Peyer's patch (tissue), 4 donors: ENCODE measurements around the gene CCDC197.

ENCODE experiments used
- POLR2A ChIP-seq, 2 donors: fragments of 450-650 bp; IDR thresholded peaks; one replicate each; pipeline ENCODE4 v1.5.1; 2017; ENCODE audit warnings: antibody characterized with exemption in 2 of 2, mild to moderate bottlenecking in 2 of 2, moderate library complexity in 2 of 2
- TF ChIP-seq, protein P1 (sequence below), 6 experiments: fragments of 450-650 bp in 4 of 6; fragments of 200-600 bp in 2 of 6; sonication (generic) in 1 of 6; IDR thresholded peaks; one replicate each; pipeline ENCODE4 v1.5.1; 2017 to 2019; ENCODE audit warnings: antibody characterized with exemption in 6 of 6, mild to moderate bottlenecking in 3 of 6, moderate library complexity in 1 of 6

DNA sequence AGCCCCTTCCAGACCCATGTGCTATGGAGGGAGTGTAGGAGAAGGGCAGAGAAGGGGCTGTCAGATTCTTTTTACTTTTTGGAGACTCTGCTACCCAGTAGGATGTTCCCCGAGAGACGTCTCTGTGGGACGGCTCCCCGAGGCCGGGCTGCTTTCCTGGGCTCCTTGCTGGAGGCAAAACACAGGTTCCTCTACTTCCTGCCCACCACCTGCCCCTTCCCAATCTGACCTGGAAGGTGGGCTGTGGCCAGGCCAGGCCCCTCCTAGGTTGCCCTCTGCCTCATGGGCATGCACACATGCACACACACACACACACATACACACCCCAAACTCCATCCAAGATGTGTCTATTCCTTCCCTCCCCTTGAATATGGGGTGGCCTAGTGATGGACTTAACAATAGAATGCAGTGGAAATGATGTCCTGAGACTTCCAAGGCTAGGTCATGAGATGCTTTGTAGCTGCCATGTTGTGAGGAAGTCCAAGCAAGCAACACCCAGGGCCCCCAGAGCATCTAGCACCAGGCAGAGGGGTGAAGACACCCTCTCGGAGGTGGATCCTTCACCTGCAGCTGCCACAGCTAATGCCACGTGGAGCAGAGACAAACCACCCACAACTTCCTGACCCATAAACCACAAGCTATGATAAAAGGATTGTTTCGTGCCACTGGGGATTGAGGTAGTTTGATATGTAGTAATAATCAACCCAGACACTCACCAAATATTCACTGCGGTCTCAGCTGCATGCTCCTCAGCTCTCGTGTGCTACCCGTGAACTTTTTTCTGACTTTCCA is 19.1 kb upstream of the CCDC197 start:
- TF ChIP-seq, protein P1, sequence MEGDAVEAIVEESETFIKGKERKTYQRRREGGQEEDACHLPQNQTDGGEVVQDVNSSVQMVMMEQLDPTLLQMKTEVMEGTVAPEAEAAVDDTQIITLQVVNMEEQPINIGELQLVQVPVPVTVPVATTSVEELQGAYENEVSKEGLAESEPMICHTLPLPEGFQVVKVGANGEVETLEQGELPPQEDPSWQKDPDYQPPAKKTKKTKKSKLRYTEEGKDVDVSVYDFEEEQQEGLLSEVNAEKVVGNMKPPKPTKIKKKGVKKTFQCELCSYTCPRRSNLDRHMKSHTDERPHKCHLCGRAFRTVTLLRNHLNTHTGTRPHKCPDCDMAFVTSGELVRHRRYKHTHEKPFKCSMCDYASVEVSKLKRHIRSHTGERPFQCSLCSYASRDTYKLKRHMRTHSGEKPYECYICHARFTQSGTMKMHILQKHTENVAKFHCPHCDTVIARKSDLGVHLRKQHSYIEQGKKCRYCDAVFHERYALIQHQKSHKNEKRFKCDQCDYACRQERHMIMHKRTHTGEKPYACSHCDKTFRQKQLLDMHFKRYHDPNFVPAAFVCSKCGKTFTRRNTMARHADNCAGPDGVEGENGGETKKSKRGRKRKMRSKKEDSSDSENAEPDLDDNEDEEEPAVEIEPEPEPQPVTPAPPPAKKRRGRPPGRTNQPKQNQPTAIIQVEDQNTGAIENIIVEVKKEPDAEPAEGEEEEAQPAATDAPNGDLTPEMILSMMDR (IDR thresholded peaks at IDR 0.05), result peak in 1 of 6 experiments; percentile 7
- TF ChIP-seq POLR2A (IDR thresholded peaks at IDR 0.05), result no peak
